GM20000 (cell line): Measurements from ENCODE around the gene SEPTIN10.
"Not testable (repeated sequence)": the region's sequence is repeated elsewhere in the genome, so short reads cannot be mapped to it uniquely, and the experiment has no call there.

Source experiments
- DNase-seq: peaks from one replicate; pipeline ENCODE4 v3.0.0; 2012; ENCODE audit warnings: low spot score
- CTCF ChIP-seq: IDR thresholded peaks from 2 replicates; pipeline ENCODE4 v1.5.1; 2012; ENCODE audit warnings: mild to moderate bottlenecking, control low read depth; ENCODE audit errors: extremely low read depth, missing control alignments

SEPTIN10 gene

GRCh38 chr2:109547280-109547679, 66.5 kb downstream of the SEPTIN10 start:
- no peak for DNase-seq
- no peak for TF ChIP-seq CTCF

DNA sequence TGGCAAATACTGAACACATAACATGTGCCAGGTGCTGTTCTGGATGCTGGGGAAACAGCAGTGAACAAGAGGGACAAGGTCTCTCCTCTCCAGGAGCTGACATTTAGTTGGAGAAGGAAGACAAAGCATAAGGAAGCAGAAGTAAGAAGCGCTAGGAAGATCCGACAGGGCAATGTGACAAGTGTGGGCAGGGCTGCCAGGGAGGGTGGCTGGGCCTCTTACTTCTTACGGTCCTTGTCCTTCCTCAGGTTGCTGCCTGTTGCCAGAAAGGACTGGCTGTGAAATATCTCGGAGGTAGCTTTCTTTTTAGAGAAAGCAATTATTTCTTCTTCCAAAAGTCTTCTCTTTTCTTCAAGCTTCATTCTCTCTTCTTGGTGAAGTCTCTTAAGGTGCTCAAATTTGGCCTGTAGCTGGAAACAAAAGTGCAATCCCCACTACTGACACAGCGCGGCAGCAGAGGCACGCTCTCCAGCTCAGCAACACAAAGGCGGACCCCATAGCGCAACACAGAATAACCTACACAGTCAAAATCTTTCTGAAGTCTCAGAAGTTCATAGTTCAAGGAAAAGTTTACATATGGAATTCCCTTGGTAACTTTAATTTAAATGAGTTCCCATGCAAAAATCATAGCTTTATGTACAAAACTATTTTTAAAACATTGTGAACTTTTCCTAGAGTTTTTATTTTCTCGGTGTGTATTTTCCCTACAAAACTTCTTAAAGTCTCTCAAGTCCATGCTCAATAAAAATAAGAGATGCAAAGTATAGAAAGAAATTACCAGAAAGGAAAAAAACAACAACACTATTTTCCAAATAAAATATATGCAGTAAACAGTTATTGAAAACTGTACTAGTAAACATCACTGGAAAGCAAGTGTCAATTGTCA, 67.7 kb downstream of the SEPTIN10 start:
- peak; percentile 79 for TF ChIP-seq CTCF
- peak; percentile 49 for DNase-seq

DNA sequence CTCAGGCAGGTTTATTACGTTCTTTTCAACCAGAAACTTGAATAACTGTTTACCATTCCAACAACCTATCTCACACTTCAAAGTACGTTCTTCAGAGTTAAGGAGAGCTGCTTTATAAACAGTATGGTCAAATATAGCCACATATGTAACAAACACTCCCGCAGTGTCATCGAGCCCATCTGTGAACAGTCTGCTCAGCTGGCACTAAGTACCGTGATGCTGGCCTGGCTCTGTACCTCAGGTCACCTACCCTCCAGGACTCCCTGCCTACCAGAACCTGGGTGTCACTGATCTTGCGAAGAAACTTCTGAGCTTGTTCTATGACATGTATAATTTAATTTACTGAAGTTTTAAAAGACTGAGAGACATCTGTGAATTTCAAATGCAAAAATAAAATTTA, 71.4 kb downstream of the SEPTIN10 start:
- no peak for DNase-seq
- no peak for TF ChIP-seq CTCF

DNA sequence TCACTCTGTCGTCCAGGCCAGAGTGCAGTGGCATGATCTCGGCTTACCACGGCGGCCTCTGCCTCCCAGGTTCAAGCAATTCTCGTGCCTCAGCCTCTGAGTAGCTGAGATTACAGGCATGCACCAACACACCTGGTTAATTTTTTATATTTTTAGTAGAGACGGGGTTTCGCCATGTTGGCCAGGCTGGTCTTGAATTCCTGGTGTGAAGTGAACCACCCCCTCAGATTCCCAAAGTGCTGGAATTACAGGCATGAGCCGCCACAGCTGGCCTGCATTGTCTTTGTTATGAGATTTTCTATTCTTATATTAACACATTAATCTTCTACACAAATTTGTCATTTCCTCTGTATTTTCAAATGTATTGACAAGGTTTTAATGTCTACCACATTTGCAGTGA, 75.2 kb downstream of the SEPTIN10 start:
- no peak for TF ChIP-seq CTCF
- no peak for DNase-seq

GRCh38 chr2:109537565-109538222, 76.1 kb downstream of the SEPTIN10 start:
- no peak for DNase-seq
- no peak for TF ChIP-seq CTCF

DNA sequence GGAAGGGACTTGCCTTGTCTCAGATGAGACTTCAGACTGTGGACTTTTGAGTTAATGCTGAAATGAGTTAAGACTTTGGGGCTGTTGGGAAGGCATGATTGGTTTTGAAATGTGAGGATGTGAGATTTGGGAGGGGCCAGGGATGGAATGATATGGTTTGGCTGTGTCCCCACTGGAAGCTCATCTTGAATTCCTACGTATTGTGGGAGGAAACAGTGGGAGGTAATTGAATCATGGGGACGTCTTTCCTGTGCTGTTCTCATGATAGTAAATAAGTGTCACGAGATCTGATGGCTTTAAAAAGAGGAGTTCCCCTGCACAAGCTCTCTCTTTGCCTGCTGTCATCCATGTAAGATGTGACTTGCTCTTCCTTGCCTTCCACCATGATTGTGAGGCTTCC, 77.2 kb downstream of the SEPTIN10 start:
- not testable (repeated sequence) for DNase-seq

- DNase-seq = no peak
- no peak for TF ChIP-seq CTCF
Measured at GRCh38 chr2:109535217-109535946, 78.4 kb downstream of the SEPTIN10 start.
